Natural killer cell (primary cell): ENCODE results near the gene CCND2. TPM values are rescaled to one million over a fixed set of nuclear protein-coding genes. Genes with fewer than 3 reads are reported as not detected.

ENCODE experiments used
- ATAC-seq, 3 donors: fragments of 150-1000 bp in 2 of 3; fragments of 200-7000 bp in 1 of 3; cut with Tn5 transposase; 1 replicate in 1 of 3; 2 replicates in 2 of 3; pipeline ENCODE4 v1.10.0; 2021; ENCODE audit warnings: mild to moderate bottlenecking in 2 of 3, moderate library complexity in 2 of 3
- DNase-seq, 2 donors: peaks; one replicate each; pipeline versions ENCODE4 v3.0.0 to v3.0.0-alpha.2; 2013 to 2021; ENCODE audit warnings: mixed read lengths in 1 of 2
- H3K27ac ChIP-seq: one replicate; pipeline ENCODE4 v1.5.1; 2013; ENCODE audit warnings: mild to moderate bottlenecking, low read length
- H3K27me3 ChIP-seq: one replicate; pipeline ENCODE4 v1.6.1; 2013; ENCODE audit warnings: low read length; ENCODE audit not compliant: control insufficient read depth, insufficient read depth
- H3K36me3 ChIP-seq: one replicate; pipeline ENCODE4 v1.6.1; 2013; ENCODE audit warnings: low read length; ENCODE audit not compliant: control insufficient read depth, insufficient read depth
- H3K4me1 ChIP-seq: one replicate; pipeline ENCODE4 v1.6.1; 2013; ENCODE audit warnings: low read length; ENCODE audit not compliant: control insufficient read depth, insufficient read depth
- H3K4me3 ChIP-seq: one replicate; pipeline ENCODE4 v1.5.1; 2013; ENCODE audit warnings: low read length
- H3K9me3 ChIP-seq: one replicate; pipeline ENCODE4 v1.6.1; 2013; ENCODE audit warnings: low read length; ENCODE audit not compliant: control insufficient read depth, insufficient read depth
- H3K27ac Mint-ChIP-seq, 2 donors: one replicate each; pipeline ENCODE4 v1.8.0; 2022; ENCODE audit warnings: mild to moderate bottlenecking in 2 of 2, mixed read lengths in 2 of 2, moderate library complexity in 1 of 2
- H3K27me3 Mint-ChIP-seq, 2 donors: one replicate each; pipeline ENCODE4 v1.8.0; 2022; ENCODE audit warnings: low read depth in 2 of 2, mixed read lengths in 2 of 2
- H3K36me3 Mint-ChIP-seq: one replicate; pipeline ENCODE4 v1.8.0; 2022; ENCODE audit warnings: mixed read lengths
- H3K4me1 Mint-ChIP-seq, 2 donors: one replicate each; pipeline ENCODE4 v1.8.0; 2022; ENCODE audit warnings: mixed read lengths in 2 of 2
- H3K4me3 Mint-ChIP-seq: one replicate; pipeline ENCODE4 v1.8.0; 2022; ENCODE audit warnings: mild to moderate bottlenecking, moderate library complexity, mixed read lengths
- H3K9me3 Mint-ChIP-seq, 2 donors: one replicate each; pipeline ENCODE4 v1.8.0; 2022; ENCODE audit warnings: mixed read lengths in 2 of 2
- WGBS: methylation state at CpG from one replicate; pipeline ENCODE4 v1.1.7; 2013; ENCODE audit warnings: missing lambda C conversion rate; ENCODE audit not compliant: insufficient coverage; 5-methylcytosine and 5-hydroxymethylcytosine counted together
- intact Hi-C: fragments of 100-400 bp; cut with micrococcal nuclease; formaldehyde crosslinking; loops from one replicate; pipeline ENCODE4 v1.14.2; 2022
- total RNA-seq, 4 donors: library from RNA; stranded (reverse); fragments of 120-200 nt in 1 of 4; gene quantifications; one replicate each; pipeline versions ENCODE4 v1.2.3 to v1.2.4, GENCODE V29; 2013 to 2022
- TF ChIP-seq, protein P1 (sequence below): fragments of 200-600 bp; IDR thresholded peaks from one replicate; pipeline ENCODE4 v1.8.0; 2022; ENCODE audit warnings: antibody characterized with exemption

CCND2 gene
- total RNA-seq, 3 donors from 2014 or later (not counting 1 experiment from before 2014, with no cell fraction given) = 164 to 247 (median 228) TPM

DNA sequence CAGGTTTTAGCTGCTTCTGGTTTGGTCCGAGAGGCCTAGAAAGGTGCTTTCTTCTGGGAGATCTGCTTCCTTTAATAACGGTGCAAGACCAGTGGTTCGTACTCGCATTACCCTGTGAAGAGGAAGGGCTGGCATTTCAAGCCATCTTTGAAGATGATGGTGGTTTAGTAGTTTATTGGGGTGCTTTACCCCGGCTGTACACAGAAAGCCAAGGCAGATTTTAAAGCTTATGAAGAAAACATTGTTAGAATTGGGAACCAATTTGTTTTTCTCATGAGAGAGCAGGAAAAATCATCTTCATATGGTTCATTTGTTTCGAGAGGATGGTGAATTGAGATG lies 3.6 kb downstream of the CCND2 start:
- peaks cover 63% of the 10 kb centered on the region for H3K4me1 ChIP-seq
- Mint-ChIP-seq H3K4me3 (peak overlapping the region; percentile 92), H3K9me3 (no peaks in the 10 kb centered on the region), H3K27ac (peak overlapping the region; percentile 92 to 98), H3K27me3 (no peaks in the 10 kb centered on the region), H3K4me1 (peaks cover 62% of the 10 kb centered on the region in 2 donors), H3K36me3 (peaks cover 8% of the 10 kb centered on the region)
- no peaks in the 10 kb centered on the region for H3K27me3 ChIP-seq
- no peak for ATAC-seq
- DNase-seq = no peak
- H3K4me3 ChIP-seq = no peak overlapping the region
- intact Hi-C loops = loop anchor here (1.0 to 2.0 kb wide), 5 partner anchors 44 to 976 kb away; partner anchors contain the start of gene TIGAR
- TF ChIP-seq, protein P1, sequence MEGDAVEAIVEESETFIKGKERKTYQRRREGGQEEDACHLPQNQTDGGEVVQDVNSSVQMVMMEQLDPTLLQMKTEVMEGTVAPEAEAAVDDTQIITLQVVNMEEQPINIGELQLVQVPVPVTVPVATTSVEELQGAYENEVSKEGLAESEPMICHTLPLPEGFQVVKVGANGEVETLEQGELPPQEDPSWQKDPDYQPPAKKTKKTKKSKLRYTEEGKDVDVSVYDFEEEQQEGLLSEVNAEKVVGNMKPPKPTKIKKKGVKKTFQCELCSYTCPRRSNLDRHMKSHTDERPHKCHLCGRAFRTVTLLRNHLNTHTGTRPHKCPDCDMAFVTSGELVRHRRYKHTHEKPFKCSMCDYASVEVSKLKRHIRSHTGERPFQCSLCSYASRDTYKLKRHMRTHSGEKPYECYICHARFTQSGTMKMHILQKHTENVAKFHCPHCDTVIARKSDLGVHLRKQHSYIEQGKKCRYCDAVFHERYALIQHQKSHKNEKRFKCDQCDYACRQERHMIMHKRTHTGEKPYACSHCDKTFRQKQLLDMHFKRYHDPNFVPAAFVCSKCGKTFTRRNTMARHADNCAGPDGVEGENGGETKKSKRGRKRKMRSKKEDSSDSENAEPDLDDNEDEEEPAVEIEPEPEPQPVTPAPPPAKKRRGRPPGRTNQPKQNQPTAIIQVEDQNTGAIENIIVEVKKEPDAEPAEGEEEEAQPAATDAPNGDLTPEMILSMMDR = peak; percentile 33
- H3K36me3 ChIP-seq = peaks cover 58% of the 10 kb centered on the region
- no peaks in the 10 kb centered on the region for H3K9me3 ChIP-seq
- 28% methylated on average over 6 of the region's 6 CpGs for WGBS
- H3K27ac ChIP-seq = no peak overlapping the region

DNA sequence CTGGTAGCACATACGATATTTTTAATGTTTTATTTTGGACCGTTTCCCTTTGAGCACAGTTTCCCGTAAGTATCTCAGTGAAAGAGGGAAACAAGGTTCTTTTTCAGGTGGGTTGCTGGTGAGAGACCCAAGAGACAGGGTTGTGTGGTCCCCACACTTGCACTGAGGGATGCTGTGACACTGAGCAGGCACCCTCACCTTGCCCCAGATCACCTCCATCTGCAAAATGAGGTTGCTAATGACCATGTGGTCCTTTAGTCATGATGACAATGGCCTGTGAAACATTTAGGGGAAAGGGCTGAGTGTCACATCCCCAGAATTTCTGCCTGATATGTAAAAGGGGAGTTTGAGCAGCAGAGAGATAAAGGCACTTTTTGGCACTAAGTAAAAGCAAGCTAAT lies 4.3 kb downstream of the CCND2 start:
- peaks cover 64% of the 10 kb centered on the region for H3K36me3 ChIP-seq
- ATAC-seq = no peak
- Mint-ChIP-seq H3K27ac (peak overlapping the region; percentile 71 to 98), H3K27me3 (no peaks in the 10 kb centered on the region), H3K4me1 (peaks cover 62 to 64% of the 10 kb centered on the region in 2 donors), H3K4me3 (no peak overlapping the region), H3K36me3 (peaks cover 8% of the 10 kb centered on the region), H3K9me3 (no peaks in the 10 kb centered on the region)
- intact Hi-C loops = loop anchor here (1.0 to 2.0 kb wide), 5 partner anchors 43 to 977 kb away; partner anchors contain the start of gene TIGAR
- WGBS = 96% methylated on average over 3 of the region's 3 CpGs
- no peak overlapping the region for H3K27ac ChIP-seq
- peak in 1 of 2 donors; percentile 2 for DNase-seq
- no peaks in the 10 kb centered on the region for H3K9me3 ChIP-seq
- H3K27me3 ChIP-seq = no peaks in the 10 kb centered on the region
- H3K4me1 ChIP-seq = peaks cover 59% of the 10 kb centered on the region
- TF ChIP-seq, protein P1 = no peak
- H3K4me3 ChIP-seq = no peak overlapping the region

DNA sequence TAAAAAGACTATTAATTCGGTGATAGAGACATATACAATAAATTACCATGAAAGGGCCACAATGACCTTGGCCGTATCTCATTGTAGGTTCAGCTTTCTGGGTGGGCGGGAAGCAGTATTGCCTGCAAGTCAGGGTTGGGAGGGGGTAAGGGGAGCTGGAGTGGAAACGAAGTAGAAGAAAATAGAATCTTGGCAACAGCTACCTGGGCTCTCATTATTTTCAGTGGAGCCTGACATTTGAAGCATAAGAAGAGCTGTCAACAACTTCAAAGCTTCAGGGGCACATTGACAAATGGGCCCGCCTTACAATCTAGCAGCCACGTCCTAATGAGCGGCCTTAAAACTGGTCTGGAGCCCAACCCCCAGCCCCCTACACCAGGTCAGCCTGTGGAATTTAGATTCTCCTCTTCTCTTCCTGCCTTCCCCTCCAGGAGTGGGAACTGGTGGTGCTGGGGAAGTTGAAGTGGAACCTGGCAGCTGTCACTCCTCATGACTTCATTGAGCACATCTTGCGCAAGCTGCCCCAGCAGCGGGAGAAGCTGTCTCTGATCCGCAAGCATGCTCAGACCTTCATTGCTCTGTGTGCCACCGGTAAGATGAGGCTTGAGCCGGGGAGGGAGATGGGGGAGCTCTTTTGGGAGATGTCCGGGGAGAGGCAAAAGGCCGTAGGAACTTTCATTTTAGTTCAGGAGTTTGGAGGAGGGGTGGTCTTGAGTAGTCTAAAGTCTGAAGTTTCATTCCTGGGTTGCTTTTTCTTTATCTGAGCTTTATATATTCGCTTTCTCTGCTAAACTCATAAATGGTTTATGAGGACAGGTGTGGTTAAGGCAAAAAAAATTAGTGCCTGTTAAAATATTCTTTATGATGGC lies 5.0 kb downstream of the CCND2 start:
- TF ChIP-seq, protein P1 = no peak
- Histone ChIP-seq H3K4me3 (no peak overlapping the region), H3K4me1 (peaks cover 52% of the 10 kb centered on the region), H3K9me3 (no peaks in the 10 kb centered on the region), H3K27me3 (no peaks in the 10 kb centered on the region), H3K36me3 (peaks cover 71% of the 10 kb centered on the region), H3K27ac (no peak overlapping the region)
- H3K4me1 Mint-ChIP-seq = peaks cover 61% of the 10 kb centered on the region in 2 donors
- WGBS = 79% methylated on average over 14 of the region's 15 CpGs
- peak in 1 of 2 donors; percentile 20 for DNase-seq
- peak overlapping the region; percentile 71 to 98 for H3K27ac Mint-ChIP-seq
- no peaks in the 10 kb centered on the region for H3K27me3 Mint-ChIP-seq
- no peaks in the 10 kb centered on the region for H3K9me3 Mint-ChIP-seq
- no peak for ATAC-seq
- intact Hi-C loops = no loop called here
- H3K36me3 Mint-ChIP-seq = peaks cover 8% of the 10 kb centered on the region
- peak overlapping the region; percentile 31 for H3K4me3 Mint-ChIP-seq
